HL-60/S4 treated with retinoic acid at 250 ng/mL for 4 days and 3 days (cell line): ENCODE results near the gene CDKN2A.

Source experiments
- in situ Hi-C: fragments of 300-500 bp; cut with MboI; formaldehyde crosslinking; loops from 2 replicates; pipeline ENCODE4 v1.7.0; 2022; ENCODE audit warnings: low sequenced_read_pairs

Gene CDKN2A

DNA sequence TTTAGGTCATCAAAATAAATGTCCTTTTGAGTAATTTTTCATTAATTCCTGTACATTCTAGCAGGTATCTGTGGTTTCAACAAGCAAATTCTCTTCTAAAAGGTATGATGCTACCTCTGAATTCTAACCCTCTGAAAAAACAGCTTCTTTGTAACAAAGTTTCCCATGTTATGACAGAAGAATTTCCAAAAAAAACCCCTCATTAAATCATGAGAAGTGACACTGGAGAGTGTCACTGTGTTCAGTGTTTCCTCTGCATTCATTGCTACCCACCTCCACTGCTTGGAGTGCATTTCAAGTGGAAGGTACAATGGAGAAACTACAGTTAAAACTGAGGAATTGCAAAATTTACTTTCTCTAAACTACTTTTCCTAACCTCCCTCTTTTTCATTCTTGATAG is 10.1 kb downstream of the CDKN2A start:
- in situ Hi-C loops: loop anchor here (25.0 kb wide), 1 partner anchor 172 kb away; the partner anchor contains the start of gene MTAP

DNA sequence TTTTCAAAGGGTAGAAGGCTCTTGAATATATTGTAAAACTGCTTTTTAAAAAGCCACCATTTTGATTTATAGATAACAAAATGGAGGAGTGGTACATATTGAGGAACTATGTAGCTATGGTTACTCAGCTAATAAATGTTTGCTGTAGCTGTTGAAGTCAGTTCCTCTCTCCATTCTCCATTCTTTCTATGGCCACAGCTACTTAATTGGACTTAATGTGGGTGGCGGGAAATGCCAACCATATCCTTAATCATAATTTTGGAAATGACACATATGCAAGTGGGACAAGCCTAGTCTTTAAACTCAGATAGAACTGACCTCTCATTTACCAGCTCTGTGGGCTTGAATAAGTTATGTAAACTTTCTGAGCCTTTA is 10.6 kb downstream of the CDKN2A start:
- in situ Hi-C loops: loop anchor here (25.0 kb wide), 1 partner anchor 171 kb away; the partner anchor contains the start of gene MTAP

DNA sequence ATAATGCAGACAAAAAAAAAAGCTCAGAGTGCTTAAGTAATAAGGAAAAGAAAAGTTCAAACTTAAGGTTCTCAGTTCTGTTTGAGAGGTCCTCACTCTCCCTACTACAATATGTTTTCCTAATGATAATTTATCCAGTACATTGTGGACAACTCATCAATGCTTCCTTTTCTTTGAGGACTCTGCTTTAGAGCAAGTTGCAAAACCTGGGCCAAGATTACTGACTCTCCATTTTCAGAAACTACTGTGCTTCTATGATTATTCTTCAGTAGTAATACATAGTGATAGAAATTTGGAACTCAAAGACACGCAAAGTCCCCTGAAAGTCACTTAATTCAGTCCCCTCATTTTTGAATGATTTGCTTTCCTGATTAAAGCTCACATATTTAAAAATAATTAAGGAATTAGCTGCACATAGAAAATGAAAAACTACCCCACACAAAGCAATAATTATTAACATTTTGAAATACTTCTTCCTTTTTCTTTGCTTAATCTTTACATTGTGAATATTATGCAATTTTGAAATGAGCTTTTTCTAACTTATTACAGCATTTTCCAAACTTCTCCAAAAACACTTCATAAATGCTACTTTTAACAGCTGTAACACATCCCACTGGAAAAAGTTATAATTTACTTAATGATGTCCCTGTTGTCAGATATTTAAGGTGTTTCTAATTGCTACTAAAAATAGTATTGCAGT is 11.2 kb downstream of the CDKN2A start:
- in situ Hi-C loops: loop anchor here (25.0 kb wide), 1 partner anchor 171 kb away; the partner anchor contains the start of gene MTAP

DNA sequence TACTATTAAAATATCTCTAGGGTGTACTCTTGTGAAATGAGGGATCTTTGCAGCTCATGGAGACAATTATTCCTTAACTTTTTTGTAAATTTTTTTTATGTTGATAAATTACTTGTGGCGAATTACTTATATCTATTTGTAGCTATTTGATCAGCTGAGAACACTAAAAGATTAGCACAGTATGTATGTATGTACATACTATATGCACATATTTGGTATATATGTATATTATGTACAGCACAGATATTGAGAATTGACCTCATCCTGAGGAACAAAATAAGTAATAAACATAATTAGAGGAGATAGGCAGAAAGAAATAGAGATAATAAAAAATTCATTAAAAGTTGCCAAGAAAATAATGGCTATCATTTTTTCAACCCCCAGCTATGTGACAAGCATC is 11.8 kb downstream of the CDKN2A start:
- in situ Hi-C loops: loop anchor here (25.0 kb wide), 1 partner anchor 170 kb away; the partner anchor contains the start of gene MTAP

DNA sequence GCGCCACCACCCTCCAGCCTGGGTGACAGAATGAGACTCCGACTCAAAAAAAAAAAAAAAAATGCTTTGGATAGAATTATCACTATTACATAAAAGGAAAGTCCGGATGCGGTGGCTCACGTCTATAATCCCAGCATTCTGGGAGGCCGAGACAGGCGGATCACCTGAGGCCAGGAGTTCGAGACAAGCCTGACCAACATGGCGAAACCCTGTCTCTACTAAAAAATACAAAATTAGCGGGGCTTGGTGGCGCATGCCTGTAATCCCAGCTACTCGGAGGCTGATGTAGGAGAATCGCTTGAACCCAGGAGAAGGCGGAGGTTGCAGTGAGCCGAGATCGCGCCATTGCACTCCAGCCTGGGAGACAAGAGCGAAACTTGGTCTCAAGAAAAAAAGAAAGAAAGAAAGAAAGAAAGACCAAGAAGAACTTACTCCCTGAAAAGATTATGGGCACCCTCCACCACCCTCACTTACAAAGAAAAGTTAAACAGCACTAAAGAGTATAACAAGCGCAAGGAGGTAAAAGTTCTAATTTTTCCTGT is 17.8 kb downstream of the CDKN2A start:
- in situ Hi-C loops: loop anchor here (25.0 kb wide), 1 partner anchor 164 kb away; the partner anchor contains the start of gene MTAP

DNA sequence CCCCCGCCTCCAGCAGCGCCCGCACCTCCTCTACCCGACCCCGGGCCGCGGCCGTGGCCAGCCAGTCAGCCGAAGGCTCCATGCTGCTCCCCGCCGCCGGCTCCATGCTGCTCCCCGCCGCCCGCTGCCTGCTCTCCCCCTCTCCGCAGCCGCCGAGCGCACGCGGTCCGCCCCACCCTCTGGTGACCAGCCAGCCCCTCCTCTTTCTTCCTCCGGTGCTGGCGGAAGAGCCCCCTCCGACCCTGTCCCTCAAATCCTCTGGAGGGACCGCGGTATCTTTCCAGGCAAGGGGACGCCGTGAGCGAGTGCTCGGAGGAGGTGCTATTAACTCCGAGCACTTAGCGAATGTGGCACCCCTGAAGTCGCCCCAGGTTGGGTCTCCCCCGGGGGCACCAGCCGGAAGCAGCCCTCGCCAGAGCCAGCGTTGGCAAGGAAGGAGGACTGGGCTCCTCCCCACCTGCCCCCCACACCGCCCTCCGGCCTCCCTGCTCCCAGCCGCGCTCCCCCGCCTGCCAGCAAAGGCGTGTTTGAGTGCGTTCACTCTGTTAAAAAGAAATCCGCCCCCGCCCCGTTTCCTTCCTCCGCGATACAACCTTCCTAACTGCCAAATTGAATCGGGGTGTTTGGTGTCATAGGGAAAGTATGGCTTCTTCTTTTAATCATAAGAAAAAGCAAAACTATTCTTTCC is 19.3 kb downstream of the CDKN2A start:
- in situ Hi-C loops: loop anchor here (25.0 kb wide), 1 partner anchor 163 kb away; the partner anchor contains the start of gene MTAP

DNA sequence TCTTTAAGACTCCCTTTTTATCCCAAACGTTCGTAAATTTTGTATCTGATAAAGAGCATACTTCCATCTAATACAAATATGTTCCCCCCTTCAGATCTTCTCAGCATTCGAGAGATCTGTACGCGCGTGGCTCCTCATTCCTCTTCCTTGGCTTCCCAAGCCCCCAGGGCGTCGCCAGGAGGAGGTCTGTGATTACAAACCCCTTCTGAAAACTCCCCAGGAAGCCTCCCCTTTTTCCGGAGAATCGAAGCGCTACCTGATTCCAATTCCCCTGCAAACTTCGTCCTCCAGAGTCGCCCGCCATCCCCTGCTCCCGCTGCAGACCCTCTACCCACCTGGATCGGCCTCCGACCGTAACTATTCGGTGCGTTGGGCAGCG is 19.9 kb downstream of the CDKN2A start:
- in situ Hi-C loops: no loop called here

DNA sequence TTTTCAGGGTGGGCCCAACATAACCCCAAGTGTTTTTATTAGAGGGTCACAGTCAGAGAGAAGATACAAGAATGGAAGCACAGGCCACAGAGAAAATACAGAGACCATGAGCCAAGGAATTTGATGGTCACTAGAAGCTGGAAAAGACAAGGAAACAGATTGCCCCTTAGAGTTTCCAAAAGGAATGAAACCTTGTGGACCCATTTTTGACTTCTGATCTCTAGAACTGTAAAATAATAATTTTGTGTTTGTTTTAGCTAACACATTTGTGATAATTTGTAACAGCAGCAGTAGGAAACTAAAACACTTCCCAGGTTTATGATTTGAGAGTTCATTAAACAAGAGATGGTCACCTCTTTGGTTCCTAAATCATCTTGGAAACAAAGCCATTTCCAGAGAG is 21.8 kb downstream of the CDKN2A start:
- in situ Hi-C loops: no loop called here

DNA sequence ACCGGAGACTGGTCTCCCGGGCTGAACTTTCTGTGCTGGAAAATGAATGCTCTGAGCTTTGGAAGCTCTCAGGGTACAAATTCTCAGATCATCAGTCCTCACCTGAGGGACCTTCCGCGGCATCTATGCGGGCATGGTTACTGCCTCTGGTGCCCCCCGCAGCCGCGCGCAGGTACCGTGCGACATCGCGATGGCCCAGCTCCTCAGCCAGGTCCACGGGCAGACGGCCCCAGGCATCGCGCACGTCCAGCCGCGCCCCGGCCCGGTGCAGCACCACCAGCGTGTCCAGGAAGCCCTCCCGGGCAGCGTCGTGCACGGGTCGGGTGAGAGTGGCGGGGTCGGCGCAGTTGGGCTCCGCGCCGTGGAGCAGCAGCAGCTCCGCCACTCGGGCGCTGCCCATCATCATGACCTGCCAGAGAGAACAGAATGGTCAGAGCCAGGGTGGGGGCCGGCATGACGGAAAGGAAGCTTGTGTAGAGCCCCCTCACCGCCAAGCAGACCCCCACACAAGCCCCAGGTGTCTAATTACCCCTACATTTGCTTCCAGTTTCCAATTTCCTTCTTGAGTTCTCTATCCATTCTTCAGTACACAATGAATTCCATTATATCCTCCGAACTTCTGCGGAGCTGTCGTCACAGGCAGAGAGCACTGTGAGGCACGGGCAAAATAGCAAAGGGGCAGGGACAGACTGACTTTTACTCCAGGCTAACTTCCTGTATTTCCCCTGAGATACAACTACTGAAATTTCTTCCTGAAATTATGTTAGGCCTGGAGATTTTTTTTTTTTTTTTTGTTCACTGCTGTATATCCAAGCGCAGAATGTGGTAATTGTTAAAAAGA is 23.2 kb downstream of the CDKN2A start:
- in situ Hi-C loops: no loop called here

DNA sequence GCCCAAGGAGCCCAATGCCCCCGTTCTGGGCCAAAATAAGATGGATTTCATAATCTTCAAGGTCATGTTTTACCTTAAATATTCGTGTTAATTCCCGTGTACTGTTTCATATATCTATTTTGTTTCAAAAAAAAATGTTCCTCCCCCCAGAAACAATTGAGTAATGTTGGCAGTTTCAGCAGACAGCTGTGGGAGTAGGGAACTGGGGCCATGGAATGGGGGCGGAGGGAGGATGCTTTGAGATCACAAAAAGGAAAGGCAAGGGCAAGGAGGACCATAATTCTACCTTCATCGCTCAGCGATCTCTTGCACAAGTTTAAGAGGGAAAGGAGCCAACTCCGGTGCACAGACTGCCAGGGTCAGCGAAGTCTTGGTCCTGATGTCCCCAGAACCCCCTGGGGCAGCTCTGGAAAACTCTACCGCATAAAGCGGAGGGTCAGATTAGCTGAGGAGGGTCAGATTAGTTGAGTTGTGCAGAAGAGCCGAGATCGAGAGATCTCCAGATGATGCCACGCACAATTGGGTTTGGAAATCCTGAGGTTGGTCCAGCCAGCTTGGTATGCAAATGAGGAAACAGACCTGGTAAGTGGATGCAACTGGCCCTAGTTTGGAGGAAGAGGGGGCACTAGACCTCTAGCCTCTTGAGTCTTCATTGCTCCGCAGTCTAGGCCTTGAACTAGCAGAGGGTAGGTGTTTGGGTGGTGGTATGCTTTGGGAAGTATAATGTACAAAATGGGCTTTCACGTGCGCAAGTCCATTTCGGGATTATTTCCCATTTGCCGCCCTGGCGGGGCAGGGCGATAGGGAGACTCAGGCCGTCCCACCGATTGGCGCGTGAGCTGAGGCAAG is 24.0 kb downstream of the CDKN2A start:
- in situ Hi-C loops: no loop called here

DNA sequence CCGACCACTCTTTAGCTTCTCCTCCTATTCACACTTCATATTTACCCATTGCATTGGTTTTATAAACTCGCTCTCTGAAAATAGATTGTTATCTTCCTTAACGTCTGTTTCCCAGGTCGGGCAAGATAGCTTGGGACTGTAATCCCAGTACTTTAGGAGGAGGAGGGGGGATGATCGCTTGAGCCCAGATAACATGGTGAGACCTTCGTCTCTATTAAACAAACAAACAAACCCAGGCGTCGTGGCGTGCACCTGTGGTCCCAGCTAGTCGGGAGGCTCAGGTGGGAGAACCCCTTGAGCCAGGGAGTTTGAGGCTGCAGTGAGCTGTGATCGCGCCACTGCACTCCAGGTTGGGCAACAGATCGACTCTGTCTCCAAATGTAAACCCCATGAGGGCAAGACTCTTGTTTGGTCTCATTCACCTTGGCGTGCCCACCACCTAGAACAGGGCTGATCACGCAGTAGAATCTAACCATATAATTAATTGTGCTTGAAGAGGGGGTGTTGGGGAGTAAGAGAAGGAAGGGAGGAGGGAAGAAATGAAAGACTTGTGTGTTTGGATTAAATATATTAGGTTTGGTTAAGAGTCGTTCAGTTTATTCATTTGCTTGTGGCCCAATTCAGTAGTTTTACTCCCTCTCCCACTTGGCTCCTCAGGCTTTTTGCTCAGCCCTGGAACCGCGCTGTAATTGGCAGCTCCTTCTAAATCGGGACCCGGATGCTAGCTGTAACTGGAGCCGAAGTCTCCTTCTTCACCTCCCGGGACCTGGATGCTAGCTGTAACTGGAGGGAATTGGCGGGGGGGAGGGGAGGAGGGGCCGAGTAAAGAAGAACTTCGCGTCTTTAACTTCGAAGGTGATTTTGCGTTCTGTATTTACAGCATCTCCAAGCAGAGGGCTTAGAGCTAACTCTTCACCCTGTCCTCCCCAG is 24.9 kb downstream of the CDKN2A start:
- in situ Hi-C loops: no loop called here

DNA sequence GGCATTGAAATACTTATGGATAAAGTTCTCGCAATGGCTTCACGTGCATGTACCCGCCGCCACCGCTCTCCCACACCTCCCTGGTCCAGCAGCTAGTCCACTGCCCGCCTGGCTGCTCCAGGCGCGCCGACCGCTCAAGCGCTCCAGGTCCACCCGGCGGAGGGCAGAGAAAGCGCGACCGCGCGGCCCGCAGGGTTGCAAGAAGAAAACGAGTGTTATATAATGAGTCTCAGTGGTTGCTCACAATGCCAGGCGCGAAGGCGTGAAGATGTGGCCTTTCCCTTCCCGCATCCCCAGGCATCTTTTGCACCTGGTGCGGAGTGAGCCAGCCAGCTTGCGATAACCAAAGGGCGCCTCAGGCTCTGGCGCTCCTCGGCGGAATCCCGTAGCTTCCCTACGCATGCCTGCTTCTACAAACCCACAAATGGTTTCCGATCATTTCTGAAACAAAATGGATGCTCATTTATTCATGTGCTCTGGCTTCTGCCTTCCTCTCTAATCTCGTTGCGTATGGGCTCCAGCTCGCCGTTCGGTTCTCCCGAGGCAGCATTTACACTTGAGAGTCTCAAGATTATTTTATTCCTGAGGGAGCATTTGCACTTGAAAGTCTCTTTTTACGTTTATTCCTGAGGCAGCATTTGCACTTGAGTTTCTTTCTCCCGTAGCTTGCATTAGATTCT is 25.7 kb downstream of the CDKN2A start:
- in situ Hi-C loops: no loop called here

DNA sequence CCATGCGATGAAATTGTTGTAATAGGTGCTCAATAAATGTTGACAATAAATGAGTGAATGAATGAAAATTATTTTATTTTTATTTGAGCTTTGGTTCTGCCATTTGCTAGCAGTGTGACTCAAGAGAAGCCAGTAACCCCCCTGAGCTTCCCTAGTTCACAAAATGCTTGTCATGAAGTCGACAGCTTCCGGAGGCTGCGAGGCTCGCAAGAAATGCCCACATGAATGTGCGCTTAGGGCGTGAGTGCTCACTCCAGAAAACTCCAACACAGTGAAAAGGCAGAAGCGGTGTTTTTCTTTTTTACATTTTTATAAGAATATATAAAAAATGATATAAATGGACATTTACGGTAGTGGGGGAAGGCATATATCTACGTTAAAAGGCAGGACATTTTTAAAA is 26.5 kb downstream of the CDKN2A start:
- in situ Hi-C loops: no loop called here

DNA sequence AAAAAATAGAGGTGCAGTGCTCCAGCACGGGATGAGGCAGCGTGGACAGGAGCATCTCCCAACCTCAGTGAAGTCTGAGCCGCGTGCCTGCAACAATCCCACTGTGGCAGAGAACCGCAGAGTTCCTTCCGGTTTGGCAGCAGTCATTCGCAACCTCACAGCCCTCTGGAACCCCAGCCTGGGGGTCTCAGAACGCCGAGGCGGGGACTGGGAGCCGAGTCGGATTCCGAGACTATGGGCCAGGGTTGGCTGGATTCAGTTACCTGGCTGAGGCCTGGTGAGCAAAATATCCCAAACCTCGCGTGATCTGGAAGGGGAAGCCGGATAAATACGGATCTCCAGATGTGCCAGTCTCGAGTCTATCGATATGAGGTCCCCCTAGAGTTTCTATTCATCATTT is 27.0 kb downstream of the CDKN2A start:
- in situ Hi-C loops: no loop called here

DNA sequence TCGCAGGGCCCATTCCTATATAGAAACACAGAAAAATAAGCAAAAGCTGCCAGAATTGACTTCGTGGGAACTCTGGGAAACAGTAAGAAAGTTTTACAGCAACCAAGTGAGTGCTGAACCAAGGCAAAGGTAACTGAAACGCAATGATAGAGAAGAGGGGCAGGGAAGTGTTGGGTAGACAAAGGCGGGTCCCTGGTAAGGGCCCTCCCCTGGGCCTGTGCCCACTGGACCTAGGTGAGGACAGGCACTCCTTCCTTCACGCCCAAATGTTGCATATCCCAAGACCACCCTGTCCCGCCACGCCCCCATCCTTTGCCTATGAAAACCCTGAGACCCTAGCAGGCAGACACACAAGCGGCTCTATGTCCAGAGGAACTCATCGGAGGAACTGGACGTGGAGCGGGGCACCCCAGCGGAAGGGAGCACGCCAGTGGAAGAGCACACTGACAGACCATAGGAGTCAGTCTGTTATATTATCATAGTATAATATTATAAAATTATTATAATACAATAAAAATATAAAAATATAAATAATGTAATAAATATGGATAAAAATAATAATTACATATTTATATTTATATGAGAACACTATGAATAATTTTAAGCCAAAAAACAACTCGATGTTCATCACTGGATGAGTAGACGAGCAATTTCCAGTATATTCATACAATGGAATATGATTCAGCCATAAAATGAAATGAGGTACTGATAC is 27.9 kb downstream of the CDKN2A start:
- in situ Hi-C loops: no loop called here

DNA sequence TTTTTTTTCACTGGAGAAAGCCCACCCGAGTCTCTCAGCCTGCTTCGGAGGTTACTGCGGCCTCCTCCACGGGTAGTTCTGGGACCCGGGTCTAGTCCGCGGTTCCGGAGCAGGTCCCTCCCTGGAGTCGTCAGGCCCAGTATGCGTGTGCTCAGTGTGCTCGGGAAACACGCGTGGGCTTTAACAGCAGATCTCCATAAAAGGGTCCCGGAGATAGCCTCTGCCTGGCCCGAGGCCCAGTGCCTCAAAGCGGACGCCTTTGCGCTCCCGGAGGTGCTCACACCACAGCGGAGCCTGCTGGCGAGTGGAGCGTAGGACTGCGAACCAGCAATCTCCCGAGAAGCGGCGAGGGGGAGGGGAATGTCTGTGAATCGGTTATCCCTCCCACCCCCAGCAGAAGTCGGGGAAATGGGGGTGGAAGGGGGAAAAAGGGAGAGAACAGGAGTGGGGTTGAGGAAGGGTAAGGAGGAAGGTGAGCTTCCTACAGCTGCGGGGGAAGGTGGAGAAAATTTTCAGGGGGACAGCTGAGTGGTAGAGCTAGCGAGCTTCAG is 28.7 kb downstream of the CDKN2A start:
- in situ Hi-C loops: no loop called here

DNA sequence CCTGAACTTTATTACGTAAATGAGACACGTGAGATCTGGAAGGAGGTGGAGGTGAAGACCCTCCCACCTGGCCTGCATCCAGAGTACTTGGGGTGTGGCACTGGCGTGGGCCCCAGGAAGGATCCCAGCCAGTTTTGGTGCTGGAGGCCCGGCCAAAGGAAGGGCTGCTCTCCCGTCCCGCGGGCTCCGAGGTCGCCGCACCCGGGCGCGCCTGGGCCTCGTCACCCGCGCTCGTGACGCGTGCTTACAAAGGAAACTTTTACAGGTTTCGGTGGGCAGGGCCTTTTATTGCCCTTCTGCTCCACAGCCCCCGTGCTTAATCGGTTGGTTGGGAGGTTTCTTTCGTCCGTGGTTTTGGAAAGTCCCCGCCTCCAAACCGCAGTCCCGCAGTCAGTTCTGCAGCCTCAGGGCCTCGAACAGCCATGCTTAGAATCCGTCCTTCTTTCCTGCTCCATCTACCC is 29.2 kb downstream of the CDKN2A start:
- in situ Hi-C loops: no loop called here

DNA sequence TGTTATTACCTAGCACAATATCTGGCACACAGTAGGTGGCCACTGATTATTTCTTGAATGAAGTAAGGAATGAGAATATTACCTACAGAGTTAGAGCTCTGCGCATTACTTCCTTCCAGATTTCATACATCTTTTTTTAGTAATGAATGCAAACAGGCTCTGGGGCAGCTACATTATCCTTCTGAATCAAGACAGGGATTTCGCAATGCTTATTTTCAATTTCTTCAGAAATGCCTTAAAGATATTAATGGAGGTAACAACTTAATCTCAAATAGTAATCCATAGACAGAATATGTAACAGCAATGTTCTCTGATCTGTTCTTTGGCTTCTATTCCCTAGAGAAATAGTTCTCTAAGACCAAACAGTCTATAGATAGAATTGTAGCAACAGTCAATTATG is 32.6 kb downstream of the CDKN2A start:
- in situ Hi-C loops: no loop called here
